ENCODE data around the gene NT5C3A.
"Not testable (repeated sequence)": the region's sequence is repeated elsewhere in the genome, so short reads cannot be mapped to it uniquely, and the experiment has no call there.

Gene NT5C3A

GRCh38 chr7:33005193-33005592, 57.4 kb downstream of the NT5C3A start:
- not testable (repeated sequence) for H2AFZ ChIP-seq (ENCODE audit: low read depth, low read length); H3K4me3 ChIP-seq (ENCODE audit: low read length)

GRCh38 chr7:33004104-33004616, 58.4 kb downstream of the NT5C3A start:
- not testable (repeated sequence) for H3K27me3 ChIP-seq (ENCODE audit: insufficient read depth, low read length); H3K4me3 ChIP-seq (ENCODE audit: low read length); H2AFZ ChIP-seq (ENCODE audit: low read depth, low read length); H3K36me3 ChIP-seq (ENCODE audit: insufficient read depth, low read length); H3K4me1 ChIP-seq (ENCODE audit: insufficient read depth, low read length); H3K9me3 ChIP-seq (ENCODE audit: low read length)

More at GRCh38 chr7:33005193-33005592, 57.4 kb downstream of the NT5C3A start:
- H3K4me1 ChIP-seq (ENCODE audit: insufficient read depth, low read length); H3K36me3 ChIP-seq (ENCODE audit: insufficient read depth, low read length); H3K9me3 ChIP-seq (ENCODE audit: low read length); H3K27me3 ChIP-seq (ENCODE audit: insufficient read depth, low read length): not testable (repeated sequence)

- H3K4me1 ChIP-seq (ENCODE audit: insufficient read depth, low read length); H3K4me3 ChIP-seq (ENCODE audit: low read length); H3K9me3 ChIP-seq (ENCODE audit: low read length); H3K36me3 ChIP-seq (ENCODE audit: insufficient read depth, low read length); H2AFZ ChIP-seq (ENCODE audit: low read depth, low read length); H3K27me3 ChIP-seq (ENCODE audit: insufficient read depth, low read length): not testable (repeated sequence)
Measured at GRCh38 chr7:33003111-33003510, 59.5 kb downstream of the NT5C3A start.

GRCh38 chr7:32999380-32999779, 63.2 kb downstream of the NT5C3A start:
- not testable (repeated sequence) for H3K4me1 ChIP-seq (ENCODE audit: insufficient read depth, low read length); H3K4me3 ChIP-seq (ENCODE audit: low read length); H3K27me3 ChIP-seq (ENCODE audit: insufficient read depth, low read length); H3K9me3 ChIP-seq (ENCODE audit: low read length); H3K36me3 ChIP-seq (ENCODE audit: insufficient read depth, low read length); H2AFZ ChIP-seq (ENCODE audit: low read depth, low read length)

GRCh38 chr7:32998361-32999171, 64.0 kb downstream of the NT5C3A start:
- H3K9me3 ChIP-seq (ENCODE audit: low read length); H3K36me3 ChIP-seq (ENCODE audit: insufficient read depth, low read length); H3K4me1 ChIP-seq (ENCODE audit: insufficient read depth, low read length); H3K27me3 ChIP-seq (ENCODE audit: insufficient read depth, low read length): not testable (repeated sequence)
- peak overlapping the region; percentile 41 for H3K4me3 ChIP-seq (ENCODE audit: low read length)
- H2AFZ ChIP-seq (ENCODE audit: low read depth, low read length): peak overlapping the region; percentile 72

GRCh38 chr7:32997956-32998355, 64.6 kb downstream of the NT5C3A start:
- H3K9me3 ChIP-seq (ENCODE audit: low read length); H3K36me3 ChIP-seq (ENCODE audit: insufficient read depth, low read length); H3K27me3 ChIP-seq (ENCODE audit: insufficient read depth, low read length); H3K4me1 ChIP-seq (ENCODE audit: insufficient read depth, low read length): not testable (repeated sequence)
- peak overlapping the region; percentile 41 for H3K4me3 ChIP-seq (ENCODE audit: low read length)
- peak overlapping the region; percentile 72 for H2AFZ ChIP-seq (ENCODE audit: low read depth, low read length)

- not testable (repeated sequence) for H3K4me3 ChIP-seq (ENCODE audit: low read length); H3K36me3 ChIP-seq (ENCODE audit: insufficient read depth, low read length); H3K4me1 ChIP-seq (ENCODE audit: insufficient read depth, low read length); H3K9me3 ChIP-seq (ENCODE audit: low read length); H3K27me3 ChIP-seq (ENCODE audit: insufficient read depth, low read length); H2AFZ ChIP-seq (ENCODE audit: low read depth, low read length)
Measured at GRCh38 chr7:32992750-32993149, 69.8 kb downstream of the NT5C3A start.

GRCh38 chr7:32991975-32992700, 70.4 kb downstream of the NT5C3A start:
- H3K4me3 ChIP-seq (ENCODE audit: low read length); H3K4me1 ChIP-seq (ENCODE audit: insufficient read depth, low read length); H3K9me3 ChIP-seq (ENCODE audit: low read length); H2AFZ ChIP-seq (ENCODE audit: low read depth, low read length); H3K36me3 ChIP-seq (ENCODE audit: insufficient read depth, low read length); H3K27me3 ChIP-seq (ENCODE audit: insufficient read depth, low read length): not testable (repeated sequence)

GRCh38 chr7:32991068-32991585, 71.4 kb downstream of the NT5C3A start:
- H3K4me1 ChIP-seq (ENCODE audit: insufficient read depth, low read length); H3K9me3 ChIP-seq (ENCODE audit: low read length); H3K27me3 ChIP-seq (ENCODE audit: insufficient read depth, low read length): not testable (repeated sequence)

GRCh38 chr7:32988148-32988547, 74.4 kb downstream of the NT5C3A start:
- H2AFZ ChIP-seq (ENCODE audit: low read depth, low read length): not testable (repeated sequence)

More at GRCh38 chr7:32991068-32991585, 71.4 kb downstream of the NT5C3A start:
- H3K36me3 ChIP-seq (ENCODE audit: insufficient read depth, low read length); H3K4me3 ChIP-seq (ENCODE audit: low read length); H2AFZ ChIP-seq (ENCODE audit: low read depth, low read length): not testable (repeated sequence)

GRCh38 chr7:32979902-32980301, 82.7 kb downstream of the NT5C3A start:
- H3K4me1 ChIP-seq (ENCODE audit: insufficient read depth, low read length); H3K4me3 ChIP-seq (ENCODE audit: low read length); H2AFZ ChIP-seq (ENCODE audit: low read depth, low read length): not testable (repeated sequence)

More at GRCh38 chr7:32988148-32988547, 74.4 kb downstream of the NT5C3A start:
- H3K4me1 ChIP-seq (ENCODE audit: insufficient read depth, low read length); H3K27me3 ChIP-seq (ENCODE audit: insufficient read depth, low read length); H3K4me3 ChIP-seq (ENCODE audit: low read length); H3K36me3 ChIP-seq (ENCODE audit: insufficient read depth, low read length); H3K9me3 ChIP-seq (ENCODE audit: low read length): not testable (repeated sequence)

GRCh38 chr7:32979246-32979645, 83.3 kb downstream of the NT5C3A start:
- H3K4me1 ChIP-seq (ENCODE audit: insufficient read depth, low read length); H3K9me3 ChIP-seq (ENCODE audit: low read length); H3K36me3 ChIP-seq (ENCODE audit: insufficient read depth, low read length); H3K4me3 ChIP-seq (ENCODE audit: low read length); H2AFZ ChIP-seq (ENCODE audit: low read depth, low read length); H3K27me3 ChIP-seq (ENCODE audit: insufficient read depth, low read length): not testable (repeated sequence)

More at GRCh38 chr7:32979902-32980301, 82.7 kb downstream of the NT5C3A start:
- H3K36me3 ChIP-seq (ENCODE audit: insufficient read depth, low read length); H3K9me3 ChIP-seq (ENCODE audit: low read length); H3K27me3 ChIP-seq (ENCODE audit: insufficient read depth, low read length): not testable (repeated sequence)

- H2AFZ ChIP-seq (ENCODE audit: low read depth, low read length); H3K4me1 ChIP-seq (ENCODE audit: insufficient read depth, low read length); H3K9me3 ChIP-seq (ENCODE audit: low read length); H3K4me3 ChIP-seq (ENCODE audit: low read length); H3K27me3 ChIP-seq (ENCODE audit: insufficient read depth, low read length); H3K36me3 ChIP-seq (ENCODE audit: insufficient read depth, low read length): not testable (repeated sequence)
Measured at GRCh38 chr7:32977159-32977558, 85.4 kb downstream of the NT5C3A start.

All from neuron (in vitro differentiated cells).